ENCODE results near the gene LTBP4.

DNA sequence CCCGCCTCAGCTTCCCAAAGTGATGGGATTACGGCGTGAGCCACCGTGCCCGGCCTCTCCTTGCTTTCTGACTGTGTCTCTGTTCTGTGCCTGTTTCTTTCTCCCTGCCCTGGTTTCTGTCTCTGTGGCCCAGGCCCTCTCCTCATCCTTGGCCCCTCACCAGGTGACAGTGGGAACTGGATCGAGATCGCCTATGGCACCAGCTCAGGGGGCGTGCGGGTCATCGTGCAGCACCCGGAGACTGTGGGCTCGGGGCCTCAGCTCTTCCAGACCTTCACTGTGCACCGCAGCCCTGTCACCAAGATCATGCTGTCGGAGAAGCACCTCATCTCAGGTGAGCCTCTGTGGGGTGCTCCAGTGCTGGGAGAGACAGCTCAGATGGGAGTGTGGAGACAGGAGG, 14.6 kb upstream of the LTBP4 start:
- TF ChIP-seq, protein P1, sequence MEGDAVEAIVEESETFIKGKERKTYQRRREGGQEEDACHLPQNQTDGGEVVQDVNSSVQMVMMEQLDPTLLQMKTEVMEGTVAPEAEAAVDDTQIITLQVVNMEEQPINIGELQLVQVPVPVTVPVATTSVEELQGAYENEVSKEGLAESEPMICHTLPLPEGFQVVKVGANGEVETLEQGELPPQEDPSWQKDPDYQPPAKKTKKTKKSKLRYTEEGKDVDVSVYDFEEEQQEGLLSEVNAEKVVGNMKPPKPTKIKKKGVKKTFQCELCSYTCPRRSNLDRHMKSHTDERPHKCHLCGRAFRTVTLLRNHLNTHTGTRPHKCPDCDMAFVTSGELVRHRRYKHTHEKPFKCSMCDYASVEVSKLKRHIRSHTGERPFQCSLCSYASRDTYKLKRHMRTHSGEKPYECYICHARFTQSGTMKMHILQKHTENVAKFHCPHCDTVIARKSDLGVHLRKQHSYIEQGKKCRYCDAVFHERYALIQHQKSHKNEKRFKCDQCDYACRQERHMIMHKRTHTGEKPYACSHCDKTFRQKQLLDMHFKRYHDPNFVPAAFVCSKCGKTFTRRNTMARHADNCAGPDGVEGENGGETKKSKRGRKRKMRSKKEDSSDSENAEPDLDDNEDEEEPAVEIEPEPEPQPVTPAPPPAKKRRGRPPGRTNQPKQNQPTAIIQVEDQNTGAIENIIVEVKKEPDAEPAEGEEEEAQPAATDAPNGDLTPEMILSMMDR (IDR thresholded peaks at IDR 0.05) = no peak
- no peak for TF ChIP-seq EZH2phosphoT487 (IDR thresholded peaks at IDR 0.05)
- TF ChIP-seq EZH2 (IDR thresholded peaks at IDR 0.05) = no peak
